DMS 273 (cell line): ENCODE results near the gene ICA1L.
"Not testable (repeated sequence)": the region's sequence is repeated elsewhere in the genome, so short reads cannot be mapped to it uniquely, and the experiment has no call there.

ENCODE experiments used
- DNase-seq: peaks from one replicate; lab custom pipeline; 2025; ENCODE audit not compliant: unreplicated experiment; lab: John Stamatoyannopoulos, UW

The ICA1L gene

GRCh38 chr2:202871300-202872141 is at the start of gene ICA1L:
Gene ICA1L, minus strand, starts transcription at chr2:202871766. Its CDS starts 42,757 bp downstream, at chr2:202829009.
- peak; percentile 93 for DNase-seq

- no peak for DNase-seq
Observed at GRCh38 chr2:202918860-202919259, 47.3 kb upstream of the ICA1L start.

GRCh38 chr2:202912342-202913201 is 41.0 kb upstream of the ICA1L start:
- DNase-seq = not testable (repeated sequence)

GRCh38 chr2:202911512-202912341 is 40.2 kb upstream of the ICA1L start, which contains the start of the genes CARF and WDR12:
Gene CARF, plus strand, starts transcription at chr2:202912275. Its CDS starts 29,628 bp downstream, at chr2:202941903.
Gene WDR12, minus strand, starts transcription at chr2:202911673. Its CDS starts 197 bp downstream, at chr2:202911476.
- DNase-seq = peak; percentile 97

- no peak for DNase-seq
Observed at GRCh38 chr2:202911203-202911511, 39.6 kb upstream of the ICA1L start.

GRCh38 chr2:202910698-202911097 is 39.1 kb upstream of the ICA1L start:
- DNase-seq = no peak

- DNase-seq = not testable (repeated sequence)
Observed at GRCh38 chr2:202910250-202910649, 38.7 kb upstream of the ICA1L start.

- DNase-seq = no peak
Observed at GRCh38 chr2:202909394-202910192, 38.0 kb upstream of the ICA1L start.

GRCh38 chr2:202908186-202908585 is 36.6 kb upstream of the ICA1L start:
- no peak for DNase-seq

- DNase-seq = not testable (repeated sequence)
Observed at GRCh38 chr2:202905507-202905906, 33.9 kb upstream of the ICA1L start.

GRCh38 chr2:202885190-202885589 is 13.6 kb upstream of the ICA1L start:
- DNase-seq = no peak

GRCh38 chr2:202883987-202884675 is 12.6 kb upstream of the ICA1L start:
- DNase-seq = no peak

GRCh38 chr2:202881570-202881969 is 10.0 kb upstream of the ICA1L start:
- no peak for DNase-seq

GRCh38 chr2:202877699-202878098 is 6.1 kb upstream of the ICA1L start:
- no peak for DNase-seq

- peak; percentile 81 for DNase-seq
Observed at GRCh38 chr2:202870431-202871299, 901 bp downstream of the ICA1L start.

GRCh38 chr2:202861987-202862386 is 9.6 kb downstream of the ICA1L start:
- DNase-seq = no peak

- DNase-seq = no peak
Observed at GRCh38 chr2:202858601-202859000, 13.0 kb downstream of the ICA1L start.

GRCh38 chr2:202849343-202849742 is 22.2 kb downstream of the ICA1L start:
- DNase-seq = not testable (repeated sequence)

GRCh38 chr2:202848813-202849212 is 22.8 kb downstream of the ICA1L start:
- DNase-seq = no peak
